Activated T-cell treated with anti-CD3 and anti-CD28 coated beads, Interleukin-2, amount 50 U/mL, for 72 hours (primary cell): ENCODE data around the gene ZFYVE28. TPM values are rescaled to one million over a fixed set of nuclear protein-coding genes. Genes with fewer than 3 reads are reported as not detected.
"Not testable (repeated sequence)": the region's sequence is repeated elsewhere in the genome, so short reads cannot be mapped to it uniquely, and the experiment has no call there.

Experiments used
- ATAC-seq, 2 donors: fragments of 150-1000 bp; cut with Tn5 transposase; replicated peaks in 1 of 2; 2 replicates each; pipeline ENCODE4 v1.10.0; 2021; ENCODE audit warnings: moderate library complexity in 2 of 2, mild to moderate bottlenecking in 1 of 2
- DNase-seq, 2 donors: peaks; one replicate each; pipeline ENCODE4 v3.0.0; 2021 to 2022; ENCODE audit warnings: mixed read lengths in 1 of 2
- H3K27ac Mint-ChIP-seq: one replicate; pipeline ENCODE4 v1.8.0; 2022; ENCODE audit warnings: mild to moderate bottlenecking, moderate library complexity, mixed read lengths
- H3K27me3 Mint-ChIP-seq: one replicate; pipeline ENCODE4 v1.8.0; 2022; ENCODE audit warnings: low read depth, mixed read lengths
- H3K36me3 Mint-ChIP-seq, 2 donors: one replicate each; pipeline ENCODE4 v1.8.0; 2022; ENCODE audit warnings: mixed read lengths in 2 of 2, mild to moderate bottlenecking in 1 of 2; ENCODE audit not compliant: insufficient read depth in 2 of 2
- H3K4me1 Mint-ChIP-seq: one replicate; pipeline ENCODE4 v1.8.0; 2022; ENCODE audit warnings: low read depth, mixed read lengths
- H3K4me3 Mint-ChIP-seq, 2 donors: one replicate each; pipeline ENCODE4 v1.8.0; 2022; ENCODE audit warnings: mild to moderate bottlenecking in 2 of 2, mixed read lengths in 2 of 2, moderate library complexity in 2 of 2
- H3K9me3 Mint-ChIP-seq, 2 donors: one replicate each; pipeline ENCODE4 v1.8.0; 2022; ENCODE audit warnings: mixed read lengths in 2 of 2
- total RNA-seq, 2 donors: library from RNA; stranded (reverse); gene quantifications; one replicate each; pipeline ENCODE4 v1.2.3, GENCODE V29; 2022

Gene ZFYVE28
- total RNA-seq, 2 donors from 2014 or later, result 14.4 to 24.4 TPM

- not testable (repeated sequence) for ATAC-seq, DNase-seq, H3K36me3 Mint-ChIP-seq, H3K4me3 Mint-ChIP-seq, H3K27me3 Mint-ChIP-seq, H3K27ac Mint-ChIP-seq, H3K9me3 Mint-ChIP-seq
- H3K4me1 Mint-ChIP-seq, result peaks cover 15% of the 10 kb centered on the region
Observed at GRCh38 chr4:2380589-2380988, 37.9 kb downstream of the ZFYVE28 start.

GRCh38 chr4:2378898-2379297, 39.5 kb downstream of the ZFYVE28 start:
- Mint-ChIP-seq H3K4me3 (no peak overlapping the region), H3K9me3 (no peaks in the 10 kb centered on the region), H3K36me3 (peaks cover 0 to 4% of the 10 kb centered on the region in 2 donors), H3K4me1 (peaks cover 15% of the 10 kb centered on the region), H3K27me3 (no peaks in the 10 kb centered on the region), H3K27ac (no peak overlapping the region)
- DNase-seq (no peak), ATAC-seq (no peak)

- no peak overlapping the region for H3K27ac Mint-ChIP-seq
- DNase-seq (no peak), ATAC-seq (no peak)
- peaks cover 11% of the 10 kb centered on the region for H3K4me1 Mint-ChIP-seq
- H3K36me3 Mint-ChIP-seq, result peaks cover 0 to 4% of the 10 kb centered on the region in 2 donors
- no peaks in the 10 kb centered on the region for H3K9me3 Mint-ChIP-seq
- no peaks in the 10 kb centered on the region for H3K27me3 Mint-ChIP-seq
- no peak overlapping the region for H3K4me3 Mint-ChIP-seq
Observed at GRCh38 chr4:2378401-2378800, 40.0 kb downstream of the ZFYVE28 start.

GRCh38 chr4:2377241-2377640, 41.2 kb downstream of the ZFYVE28 start:
- no peaks in the 10 kb centered on the region for H3K27me3 Mint-ChIP-seq
- no peak overlapping the region for H3K4me3 Mint-ChIP-seq
- no peak overlapping the region for H3K27ac Mint-ChIP-seq
- no peaks in the 10 kb centered on the region for H3K4me1 Mint-ChIP-seq
- no peak for ATAC-seq
- H3K9me3 Mint-ChIP-seq, result no peaks in the 10 kb centered on the region
- DNase-seq, result no peak
- peaks cover 0 to 4% of the 10 kb centered on the region in 2 donors for H3K36me3 Mint-ChIP-seq

- H3K4me1 Mint-ChIP-seq, result no peaks in the 10 kb centered on the region
- DNase-seq (no peak), ATAC-seq (no peak)
- H3K4me3 Mint-ChIP-seq, result no peak overlapping the region
- no peaks in the 10 kb centered on the region for H3K27me3 Mint-ChIP-seq
- H3K36me3 Mint-ChIP-seq, result no peaks in the 10 kb centered on the region
- H3K27ac Mint-ChIP-seq, result no peak overlapping the region
- no peaks in the 10 kb centered on the region for H3K9me3 Mint-ChIP-seq
Observed at GRCh38 chr4:2375427-2375826, 43.0 kb downstream of the ZFYVE28 start.

- ATAC-seq (no peak), DNase-seq (no peak)
- Mint-ChIP-seq H3K27ac (no peak overlapping the region), H3K36me3 (no peaks in the 10 kb centered on the region), H3K4me1 (no peaks in the 10 kb centered on the region), H3K9me3 (peaks cover 0 to 4% of the 10 kb centered on the region in 2 donors), H3K27me3 (no peaks in the 10 kb centered on the region), H3K4me3 (no peak overlapping the region)
Observed at GRCh38 chr4:2373532-2373931, 44.9 kb downstream of the ZFYVE28 start.

- H3K4me3 Mint-ChIP-seq, result no peak overlapping the region
- no peaks in the 10 kb centered on the region for H3K36me3 Mint-ChIP-seq
- no peak overlapping the region for H3K27ac Mint-ChIP-seq
- H3K9me3 Mint-ChIP-seq, result peaks cover 0 to 4% of the 10 kb centered on the region in 2 donors
- no peak for ATAC-seq
- no peak for DNase-seq
- no peaks in the 10 kb centered on the region for H3K4me1 Mint-ChIP-seq
- no peaks in the 10 kb centered on the region for H3K27me3 Mint-ChIP-seq
Observed at GRCh38 chr4:2372488-2373030, 45.9 kb downstream of the ZFYVE28 start.

GRCh38 chr4:2371765-2372487, 46.5 kb downstream of the ZFYVE28 start:
- Mint-ChIP-seq H3K9me3 (peaks cover 0 to 4% of the 10 kb centered on the region in 2 donors), H3K27me3 (no peaks in the 10 kb centered on the region), H3K4me1 (no peaks in the 10 kb centered on the region), H3K36me3 (no peaks in the 10 kb centered on the region), H3K27ac (no peak overlapping the region), H3K4me3 (no peak overlapping the region)
- no peak for DNase-seq
- no peak for ATAC-seq

GRCh38 chr4:2370597-2371320, 47.7 kb downstream of the ZFYVE28 start:
- DNase-seq (no peak), ATAC-seq (no peak)
- Mint-ChIP-seq H3K27ac (no peak overlapping the region), H3K9me3 (peaks cover 0 to 4% of the 10 kb centered on the region in 2 donors), H3K4me3 (no peak overlapping the region), H3K27me3 (no peaks in the 10 kb centered on the region), H3K36me3 (no peaks in the 10 kb centered on the region), H3K4me1 (no peaks in the 10 kb centered on the region)

- Mint-ChIP-seq H3K4me1 (peaks cover 4% of the 10 kb centered on the region), H3K27me3 (no peaks in the 10 kb centered on the region), H3K36me3 (no peaks in the 10 kb centered on the region), H3K27ac (no peak overlapping the region), H3K4me3 (no peak overlapping the region), H3K9me3 (peaks cover 0 to 4% of the 10 kb centered on the region in 2 donors)
- ATAC-seq (no peak), DNase-seq (no peak)
Observed at GRCh38 chr4:2368746-2369437, 49.6 kb downstream of the ZFYVE28 start.

- no peak for DNase-seq
- H3K9me3 Mint-ChIP-seq, result peaks cover 0 to 4% of the 10 kb centered on the region in 2 donors
- peaks cover 4% of the 10 kb centered on the region for H3K4me1 Mint-ChIP-seq
- H3K4me3 Mint-ChIP-seq, result no peak overlapping the region
- no peaks in the 10 kb centered on the region for H3K27me3 Mint-ChIP-seq
- H3K27ac Mint-ChIP-seq, result no peak overlapping the region
- no peak for ATAC-seq
- H3K36me3 Mint-ChIP-seq, result no peaks in the 10 kb centered on the region
Observed at GRCh38 chr4:2367626-2368025, 50.8 kb downstream of the ZFYVE28 start.

GRCh38 chr4:2366252-2367192, 51.9 kb downstream of the ZFYVE28 start:
- H3K4me3 Mint-ChIP-seq, result no peak overlapping the region
- no peaks in the 10 kb centered on the region for H3K27me3 Mint-ChIP-seq
- peaks cover 0 to 4% of the 10 kb centered on the region in 2 donors for H3K9me3 Mint-ChIP-seq
- DNase-seq (no peak), ATAC-seq (no peak)
- no peak overlapping the region for H3K27ac Mint-ChIP-seq
- H3K36me3 Mint-ChIP-seq, result no peaks in the 10 kb centered on the region
- H3K4me1 Mint-ChIP-seq, result peaks cover 11% of the 10 kb centered on the region
